Progenitor cell of endocrine pancreas (in vitro differentiated cells): ENCODE results near the gene HOXB6. TPM values are rescaled to one million over a fixed set of nuclear protein-coding genes. Genes with fewer than 3 reads are reported as not detected.

ENCODE experiments used
- DNase-seq: peaks from one replicate; pipeline ENCODE4 v3.0.0; 2021; ENCODE audit warnings: low spot score; ENCODE audit not compliant: unreplicated experiment
- H3K27ac Mint-ChIP-seq: 2 replicates; pipeline ENCODE4 v1.8.0; 2021; ENCODE audit warnings: mild to moderate bottlenecking, moderate library complexity, mixed read lengths
- H3K27me3 Mint-ChIP-seq: 2 replicates; pipeline ENCODE4 v1.8.0; 2021; ENCODE audit warnings: mixed read lengths
- H3K36me3 Mint-ChIP-seq: 2 replicates; pipeline ENCODE4 v1.8.0; 2022; ENCODE audit warnings: mixed read lengths; ENCODE audit not compliant: insufficient read depth
- H3K4me1 Mint-ChIP-seq: 2 replicates; pipeline ENCODE4 v1.8.0; 2021; ENCODE audit warnings: low read depth, mixed read lengths
- H3K4me3 Mint-ChIP-seq: 2 replicates; pipeline ENCODE4 v1.8.0; 2021; ENCODE audit warnings: low read depth, mild to moderate bottlenecking, moderate library complexity, mixed read lengths
- H3K9me3 Mint-ChIP-seq: 2 replicates; pipeline ENCODE4 v1.8.0; 2021; ENCODE audit warnings: low read depth, mixed read lengths
- CTCF ChIP-seq: fragments of 200-600 bp; sonication (generic); IDR thresholded peaks from one replicate; pipeline ENCODE4 v1.5.0; 2021; ENCODE audit warnings: antibody characterized with exemption, mild to moderate bottlenecking; ENCODE audit not compliant: unreplicated experiment
- long read RNA-seq: library from polyadenylated mRNA; unstranded; transcript quantifications from one replicate; pipeline ENCODE4 v2.0.0, GENCODE V29; 2020
- total RNA-seq: library from RNA; stranded (reverse); gene quantifications from 2 replicates; pipeline ENCODE4 v1.2.1, GENCODE V29; 2021

HOXB6 gene
- 0.96 and 3.1 TPM in 2 replicates for total RNA-seq
- long read RNA-seq = 0 reads

- Mint-ChIP-seq H3K27ac (peak within 1 kb of the TSS; percentile 14), H3K9me3 (no peaks in the 10 kb centered on the region), H3K4me3 (no peak within 1 kb of the TSS), H3K36me3 (no peaks in the 10 kb centered on the region), H3K4me1 (peaks cover 4% of the 10 kb centered on the region), H3K27me3 (peaks cover 98% of the 10 kb centered on the region)
- no peak for DNase-seq
- TF ChIP-seq CTCF = no peak
Observed at GRCh38 chr17:48604770-48605329, at the start of gene HOXB6. HOXB6 (minus strand) TSS chr17:48604986; CDS start chr17:48598150, 6,836 bp downstream.

GRCh38 chr17:48649741-48650140, 45.0 kb upstream of the HOXB6 start:
- no peak overlapping the region for H3K27ac Mint-ChIP-seq
- no peak for TF ChIP-seq CTCF
- no peak for DNase-seq
- peaks cover 82% of the 10 kb centered on the region for H3K27me3 Mint-ChIP-seq
- no peaks in the 10 kb centered on the region for H3K36me3 Mint-ChIP-seq
- no peak overlapping the region for H3K4me3 Mint-ChIP-seq
- no peaks in the 10 kb centered on the region for H3K9me3 Mint-ChIP-seq
- peaks cover 2% of the 10 kb centered on the region for H3K4me1 Mint-ChIP-seq

- Mint-ChIP-seq H3K9me3 (no peaks in the 10 kb centered on the region), H3K4me3 (no peak overlapping the region), H3K27me3 (peaks cover 88% of the 10 kb centered on the region), H3K36me3 (no peaks in the 10 kb centered on the region), H3K27ac (no peak overlapping the region), H3K4me1 (peaks cover 2% of the 10 kb centered on the region)
- no peak for DNase-seq
- no peak for TF ChIP-seq CTCF
Observed at GRCh38 chr17:48647963-48648245, 43.1 kb upstream of the HOXB6 start.

GRCh38 chr17:48647103-48647962, 42.5 kb upstream of the HOXB6 start:
- Mint-ChIP-seq H3K36me3 (no peaks in the 10 kb centered on the region), H3K27ac (no peak overlapping the region), H3K4me1 (peaks cover 2% of the 10 kb centered on the region), H3K4me3 (no peak overlapping the region), H3K27me3 (peaks cover 89% of the 10 kb centered on the region), H3K9me3 (no peaks in the 10 kb centered on the region)
- TF ChIP-seq CTCF = no peak
- no peak for DNase-seq

GRCh38 chr17:48646183-48647102, 41.7 kb upstream of the HOXB6 start:
- Mint-ChIP-seq H3K27ac (no peak overlapping the region), H3K27me3 (peaks cover 91% of the 10 kb centered on the region), H3K4me1 (peaks cover 2% of the 10 kb centered on the region), H3K36me3 (no peaks in the 10 kb centered on the region), H3K4me3 (no peak overlapping the region), H3K9me3 (no peaks in the 10 kb centered on the region)
- TF ChIP-seq CTCF = no peak
- DNase-seq = no peak
